HCT116 (cell line): ENCODE results near the gene GALK2.

Source experiments
- CEBPB ChIP-seq: IDR thresholded peaks from 2 replicates; pipeline ENCODE4 v1.6.1; 2012; ENCODE audit warnings: low read depth
- CTCF ChIP-seq, 3 experiments: fragments of 200-600 bp in 1 of 3; sonication (generic) in 1 of 3; IDR thresholded peaks in 2 of 3; conservative IDR thresholded peaks in 1 of 3; 2 replicates each; pipeline ENCODE4 v1.5.1; 2012 to 2017; ENCODE audit warnings: low read depth in 2 of 3, low read length in 2 of 3, antibody characterized with exemption in 1 of 3, borderline replicate concordance in 1 of 3, control low read depth in 1 of 3, mild to moderate bottlenecking in 1 of 3, mixed read lengths in 1 of 3, mixed run types in 1 of 3, moderate library complexity in 1 of 3; ENCODE audit not compliant: insufficient read depth in 1 of 3
- EGR1 ChIP-seq: IDR thresholded peaks from 2 replicates; pipeline ENCODE4 v1.6.1; 2012; ENCODE audit warnings: low read depth
- EZH2 ChIP-seq: fragments of 200-600 bp; sonication (generic); IDR thresholded peaks from 2 replicates; pipeline ENCODE4 v1.6.1; 2017; ENCODE audit warnings: antibody characterized with exemption, mixed run types
- JUND ChIP-seq: IDR thresholded peaks from 2 replicates; pipeline ENCODE4 v1.6.1; 2012
- POLR2A ChIP-seq: IDR thresholded peaks from 2 replicates; pipeline ENCODE4 v1.7.0; 2011; ENCODE audit warnings: borderline replicate concordance; ENCODE audit not compliant: insufficient read depth, insufficient read length; ENCODE audit errors: extremely low read depth
- POLR2AphosphoS5 ChIP-seq: IDR thresholded peaks from 2 replicates; pipeline ENCODE4 v1.6.1; 2011; ENCODE audit warnings: mild to moderate bottlenecking, low read depth, low read length, moderate library complexity
- RAD21 ChIP-seq: IDR thresholded peaks from 2 replicates; pipeline ENCODE4 v1.6.1; 2012; ENCODE audit warnings: low read depth, mild to moderate bottlenecking
- YY1 ChIP-seq: IDR thresholded peaks from 2 replicates; pipeline ENCODE4 v1.6.1; 2011; ENCODE audit warnings: low read length, low read depth, moderate library complexity, mild to moderate bottlenecking; ENCODE audit not compliant: insufficient replicate concordance; ENCODE audit errors: extremely low read depth
- ZNF274 ChIP-seq: fragments of 200-500 bp; sonication (Bioruptor generic); IDR thresholded peaks from 2 replicates; pipeline ENCODE4 v1.6.1; 2014; ENCODE audit warnings: mild to moderate bottlenecking, low read depth, low read length, inconsistent platforms
- TF ChIP-seq, protein P1 (sequence below): IDR thresholded peaks from 2 replicates; pipeline ENCODE4 v1.6.1; 2012
- TF ChIP-seq, protein P2 (sequence below): IDR thresholded peaks from 2 replicates; pipeline ENCODE4 v1.6.1; 2011; ENCODE audit warnings: mild to moderate bottlenecking, low read length, moderate library complexity; ENCODE audit not compliant: insufficient replicate concordance; ENCODE audit errors: extremely low read depth

DNA sequence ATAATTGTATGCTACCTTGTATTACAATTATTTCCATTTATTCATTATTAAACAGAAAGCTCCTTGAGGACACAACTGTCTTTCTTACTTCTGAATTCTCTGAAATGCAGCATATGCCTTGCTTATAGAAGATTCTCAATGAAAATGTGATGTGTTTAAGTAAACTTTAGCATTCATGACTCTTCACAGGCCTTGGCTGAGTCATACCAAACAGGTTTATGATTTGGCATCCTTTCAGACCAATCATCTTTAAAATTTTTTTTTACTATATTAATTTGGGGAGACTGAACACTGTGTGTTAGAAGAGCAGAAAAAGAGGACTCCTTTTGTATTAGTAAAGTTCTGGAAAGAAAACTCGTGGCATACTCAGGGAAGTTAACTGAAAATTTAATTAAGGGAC lies 6.4 kb upstream of the GALK2 start:
- TF ChIP-seq YY1 (no peak), ZNF274 (no peak), EGR1 (no peak), EZH2 (no peak), CTCF (IDR thresholded peaks at IDR 0.05 in 2 of 3, conservative IDR thresholded peaks at IDR 0.05 in 1 of 3; ENCODE audit: borderline replicate concordance in 1 of 3, insufficient read depth in 1 of 3, low read depth in 2 of 3, low read length in 2 of 3) (no peak), POLR2A (no peak), JUND (no peak), POLR2AphosphoS5 (no peak), RAD21 (no peak), CEBPB (no peak)
- TF ChIP-seq, protein P1, sequence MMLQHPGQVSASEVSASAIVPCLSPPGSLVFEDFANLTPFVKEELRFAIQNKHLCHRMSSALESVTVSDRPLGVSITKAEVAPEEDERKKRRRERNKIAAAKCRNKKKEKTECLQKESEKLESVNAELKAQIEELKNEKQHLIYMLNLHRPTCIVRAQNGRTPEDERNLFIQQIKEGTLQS = no peak
- TF ChIP-seq, protein P2, sequence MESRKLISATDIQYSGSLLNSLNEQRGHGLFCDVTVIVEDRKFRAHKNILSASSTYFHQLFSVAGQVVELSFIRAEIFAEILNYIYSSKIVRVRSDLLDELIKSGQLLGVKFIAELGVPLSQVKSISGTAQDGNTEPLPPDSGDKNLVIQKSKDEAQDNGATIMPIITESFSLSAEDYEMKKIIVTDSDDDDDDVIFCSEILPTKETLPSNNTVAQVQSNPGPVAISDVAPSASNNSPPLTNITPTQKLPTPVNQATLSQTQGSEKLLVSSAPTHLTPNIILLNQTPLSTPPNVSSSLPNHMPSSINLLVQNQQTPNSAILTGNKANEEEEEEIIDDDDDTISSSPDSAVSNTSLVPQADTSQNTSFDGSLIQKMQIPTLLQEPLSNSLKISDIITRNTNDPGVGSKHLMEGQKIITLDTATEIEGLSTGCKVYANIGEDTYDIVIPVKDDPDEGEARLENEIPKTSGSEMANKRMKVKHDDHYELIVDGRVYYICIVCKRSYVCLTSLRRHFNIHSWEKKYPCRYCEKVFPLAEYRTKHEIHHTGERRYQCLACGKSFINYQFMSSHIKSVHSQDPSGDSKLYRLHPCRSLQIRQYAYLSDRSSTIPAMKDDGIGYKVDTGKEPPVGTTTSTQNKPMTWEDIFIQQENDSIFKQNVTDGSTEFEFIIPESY = no peak
